Esophagus (tissue), 2 donors: ENCODE results near the gene MSL3B.
"Not testable (repeated sequence)": the region's sequence is repeated elsewhere in the genome, so short reads cannot be mapped to it uniquely, and the experiment has no call there.

ENCODE experiments used
- H3K27ac ChIP-seq, 2 donors: one replicate each; pipeline ENCODE4 v1.5.1; 2013; ENCODE audit warnings: low read depth in 2 of 2, mild to moderate bottlenecking in 2 of 2, inconsistent platforms in 1 of 2, low read length in 1 of 2, moderate library complexity in 1 of 2
- H3K27me3 ChIP-seq, 2 donors: one replicate each; pipeline ENCODE4 v1.6.1; 2013; ENCODE audit warnings: low read length in 2 of 2, control low read depth in 1 of 2, mild to moderate bottlenecking in 1 of 2; ENCODE audit not compliant: insufficient read depth in 2 of 2, control insufficient read depth in 1 of 2
- H3K36me3 ChIP-seq, 2 donors: one replicate each; pipeline ENCODE4 v1.6.1; 2013; ENCODE audit warnings: low read length in 1 of 2; ENCODE audit not compliant: control insufficient read depth in 2 of 2, insufficient read depth in 2 of 2
- H3K4me1 ChIP-seq, 2 donors: one replicate each; pipeline ENCODE4 v1.6.1; 2013; ENCODE audit warnings: low read length in 1 of 2; ENCODE audit not compliant: control insufficient read depth in 2 of 2, insufficient read depth in 2 of 2
- H3K4me3 ChIP-seq, 2 donors: one replicate each; pipeline ENCODE4 v1.5.1; 2013; ENCODE audit warnings: low read length in 2 of 2, mild to moderate bottlenecking in 2 of 2, low read depth in 1 of 2, moderate library complexity in 1 of 2
- H3K9me3 ChIP-seq, 2 donors: one replicate each; pipeline ENCODE4 v1.6.1; 2013; ENCODE audit warnings: mild to moderate bottlenecking in 2 of 2, low read depth in 1 of 2, low read length in 1 of 2, moderate library complexity in 1 of 2; ENCODE audit not compliant: control insufficient read depth in 2 of 2, insufficient read depth in 1 of 2
- WGBS, 2 donors: extraction: QIAGEN DNeasy Blood & Tissue Kit; methylation state at CpG; one replicate each; pipeline ENCODE4 v1.1.7; 2013; 5-methylcytosine and 5-hydroxymethylcytosine counted together
- donor health status: healthy with polysubstance abuse.
- donor health status: Bipolar disorder and iron deficiency.

Gene MSL3B

GRCh38 chr2:233882353-233882752 is 14.2 kb upstream of the MSL3B start:
- H3K27ac ChIP-seq: no peak overlapping the region
- no peaks in the 10 kb centered on the region for H3K27me3 ChIP-seq
- no peak overlapping the region for H3K4me3 ChIP-seq
- H3K4me1 ChIP-seq: no peaks in the 10 kb centered on the region
- no peaks in the 10 kb centered on the region for H3K36me3 ChIP-seq
- H3K9me3 ChIP-seq: no peaks in the 10 kb centered on the region

- not testable (repeated sequence) for H3K4me1 ChIP-seq, H3K9me3 ChIP-seq, H3K27ac ChIP-seq, H3K36me3 ChIP-seq, H3K4me3 ChIP-seq, H3K27me3 ChIP-seq
- WGBS, 2 donors: 33 to 38% methylated on average over 2 of the region's 2 CpGs
These were observed 3.9 kb upstream of the MSL3B start for GRCh38 chr2:233872125-233872524.

GRCh38 chr2:233871432-233871831 is 3.2 kb upstream of the MSL3B start:
- 57 to 59% methylated on average over 4 of the region's 4 CpGs for WGBS, 2 donors
- Histone ChIP-seq H3K9me3 (no peaks in the 10 kb centered on the region), H3K4me1 (no peaks in the 10 kb centered on the region), H3K27ac (no peak overlapping the region), H3K27me3 (no peaks in the 10 kb centered on the region), H3K4me3 (no peak overlapping the region), H3K36me3 (no peaks in the 10 kb centered on the region)

GRCh38 chr2:233866479-233866878 is 1.7 kb downstream of the MSL3B start:
- Histone ChIP-seq H3K4me3 (no peak overlapping the region), H3K27me3 (no peaks in the 10 kb centered on the region), H3K36me3 (no peaks in the 10 kb centered on the region), H3K4me1 (no peaks in the 10 kb centered on the region), H3K9me3 (no peaks in the 10 kb centered on the region), H3K27ac (no peak overlapping the region)
- WGBS, 2 donors: 97 to 98% methylated on average over 11 of the region's 11 CpGs

GRCh38 chr2:233865838-233866237 is 2.3 kb downstream of the MSL3B start:
- Histone ChIP-seq H3K27me3 (no peaks in the 10 kb centered on the region), H3K4me1 (no peaks in the 10 kb centered on the region), H3K9me3 (no peaks in the 10 kb centered on the region), H3K4me3 (no peak overlapping the region), H3K27ac (no peak overlapping the region), H3K36me3 (no peaks in the 10 kb centered on the region)
- 94 to 96% methylated on average over 3 of the region's 3 CpGs for WGBS, 2 donors

GRCh38 chr2:233862261-233862768 is 5.9 kb downstream of the MSL3B start:
- Histone ChIP-seq H3K9me3 (no peaks in the 10 kb centered on the region), H3K27me3 (no peaks in the 10 kb centered on the region), H3K4me3 (no peak overlapping the region), H3K36me3 (no peaks in the 10 kb centered on the region), H3K27ac (no peak overlapping the region), H3K4me1 (no peaks in the 10 kb centered on the region)
- 75 to 76% methylated on average over 4 of the region's 4 CpGs for WGBS, 2 donors

- 86 to 90% methylated on average over 4 of the region's 4 CpGs for WGBS, 2 donors
- no peaks in the 10 kb centered on the region for H3K36me3 ChIP-seq
- H3K4me3 ChIP-seq: no peak overlapping the region
- no peak overlapping the region for H3K27ac ChIP-seq
- no peaks in the 10 kb centered on the region for H3K9me3 ChIP-seq
- peaks cover 2% of the 10 kb centered on the region in 2 donors for H3K4me1 ChIP-seq
- no peaks in the 10 kb centered on the region for H3K27me3 ChIP-seq
These were observed 9.9 kb downstream of the MSL3B start for GRCh38 chr2:233858331-233858730.

GRCh38 chr2:233857511-233858141 is 10.6 kb downstream of the MSL3B start:
- 34 to 36% methylated on average over 9 of the region's 9 CpGs for WGBS, 2 donors
- H3K36me3 ChIP-seq: no peaks in the 10 kb centered on the region
- H3K4me3 ChIP-seq: no peak overlapping the region
- H3K27ac ChIP-seq: no peak overlapping the region
- H3K27me3 ChIP-seq: no peaks in the 10 kb centered on the region
- no peaks in the 10 kb centered on the region for H3K9me3 ChIP-seq
- peaks cover 2% of the 10 kb centered on the region in 2 donors for H3K4me1 ChIP-seq

GRCh38 chr2:233856184-233856583 is 12.0 kb downstream of the MSL3B start:
- Histone ChIP-seq H3K4me3 (no peak overlapping the region), H3K4me1 (peaks cover 2% of the 10 kb centered on the region in 2 donors), H3K36me3 (no peaks in the 10 kb centered on the region), H3K27me3 (no peaks in the 10 kb centered on the region), H3K27ac (no peak overlapping the region), H3K9me3 (no peaks in the 10 kb centered on the region)
- 91 to 92% methylated on average over 5 of the region's 5 CpGs for WGBS, 2 donors

- Histone ChIP-seq H3K36me3 (no peaks in the 10 kb centered on the region), H3K4me3 (no peak overlapping the region), H3K27ac (no peak overlapping the region), H3K9me3 (no peaks in the 10 kb centered on the region), H3K27me3 (no peaks in the 10 kb centered on the region), H3K4me1 (peaks cover 2% of the 10 kb centered on the region in 2 donors)
- WGBS, 2 donors: 81 to 87% methylated on average over 5 of the region's 5 CpGs
These were observed 12.8 kb downstream of the MSL3B start for GRCh38 chr2:233855345-233855744.
